MM.1S (cell line): ENCODE measurements around the gene PUM1.

Experiments
- CTCF ChIP-seq: fragments of 300-600 bp; sonication (generic); IDR thresholded peaks from 2 replicates; pipeline ENCODE4 v1.5.1; 2016; ENCODE audit warnings: antibody characterized with exemption, low read length, mixed read lengths
- EZH2 ChIP-seq: fragments of 300-600 bp; sonication (generic); optimal IDR thresholded peaks from 2 replicates; pipeline ENCODE3; 2017; ENCODE audit warnings: low read depth, mild to moderate bottlenecking, antibody characterized with exemption, low read length, mixed read lengths

- no peak for TF ChIP-seq CTCF
- no peak for TF ChIP-seq EZH2
Measured at GRCh38 chr1:30997463-30998057, 68.0 kb downstream of the PUM1 start.
